CD4-positive, alpha-beta T cell treated with Interleukin-17A for 1 hour (primary cell): ENCODE measurements around the gene PVR.
A peak's percentile ranks its signal among the peaks of the same experiment; 100 is the strongest.
"Not testable (repeated sequence)": the region's sequence is repeated elsewhere in the genome, so short reads cannot be mapped to it uniquely, and the experiment has no call there.

Experiments used
- DNase-seq: peaks from one replicate; pipeline ENCODE4 v3.0.0-alpha.2; 2020

The PVR gene

DNA sequence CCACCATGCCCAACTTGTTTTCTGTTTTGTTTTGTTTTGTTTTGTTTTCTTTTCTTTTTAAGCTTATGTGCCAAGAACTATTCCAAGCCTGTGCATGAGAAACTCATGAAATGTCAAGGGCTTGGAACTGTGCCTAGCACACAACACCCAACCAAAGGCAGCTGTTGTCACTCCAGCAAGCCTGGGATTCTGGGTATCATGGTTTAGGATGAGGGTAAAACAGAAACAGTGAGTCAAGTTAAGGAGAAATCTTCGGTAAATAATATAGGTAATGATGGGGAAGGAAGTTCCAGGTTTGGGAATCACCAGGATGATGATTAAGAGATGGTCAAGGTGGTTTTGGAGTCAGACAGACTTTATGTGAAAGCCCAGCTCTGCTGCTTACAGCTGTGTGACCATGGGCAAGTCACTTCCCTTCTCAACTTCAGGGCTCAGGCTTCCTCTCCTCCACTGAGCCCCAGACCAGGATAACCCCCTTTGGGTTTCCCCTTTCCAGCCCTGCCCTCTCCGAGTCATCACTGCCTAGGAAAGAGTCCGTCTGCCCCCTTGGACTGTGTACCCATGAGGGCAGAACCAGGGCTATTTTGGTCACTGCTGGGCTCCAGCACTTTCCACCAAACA, 5.0 kb downstream of the PVR start:
- no peak for DNase-seq

DNA sequence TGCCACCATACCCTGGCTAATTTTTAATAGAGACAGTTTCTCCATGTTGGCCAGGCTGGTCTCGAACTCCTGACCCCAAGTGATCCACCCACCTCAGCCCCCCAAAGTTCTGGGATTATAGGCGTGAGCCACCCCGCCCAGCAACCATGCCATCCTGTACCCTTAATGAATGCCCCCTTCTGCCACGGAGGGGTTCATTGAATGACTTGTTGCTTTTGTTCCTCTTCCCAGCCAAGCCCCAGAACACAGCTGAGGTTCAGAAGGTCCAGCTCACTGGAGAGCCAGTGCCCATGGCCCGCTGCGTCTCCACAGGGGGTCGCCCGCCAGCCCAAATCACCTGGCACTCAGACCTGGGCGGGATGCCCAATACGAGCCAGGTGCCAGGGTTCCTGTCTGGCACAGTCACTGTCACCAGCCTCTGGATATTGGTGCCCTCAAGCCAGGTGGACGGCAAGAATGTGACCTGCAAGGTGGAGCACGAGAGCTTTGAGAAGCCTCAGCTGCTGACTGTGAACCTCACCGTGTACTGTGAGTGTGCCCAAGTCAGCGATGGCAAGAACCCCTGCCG, 6.0 kb downstream of the PVR start:
- DNase-seq, result no peak

DNA sequence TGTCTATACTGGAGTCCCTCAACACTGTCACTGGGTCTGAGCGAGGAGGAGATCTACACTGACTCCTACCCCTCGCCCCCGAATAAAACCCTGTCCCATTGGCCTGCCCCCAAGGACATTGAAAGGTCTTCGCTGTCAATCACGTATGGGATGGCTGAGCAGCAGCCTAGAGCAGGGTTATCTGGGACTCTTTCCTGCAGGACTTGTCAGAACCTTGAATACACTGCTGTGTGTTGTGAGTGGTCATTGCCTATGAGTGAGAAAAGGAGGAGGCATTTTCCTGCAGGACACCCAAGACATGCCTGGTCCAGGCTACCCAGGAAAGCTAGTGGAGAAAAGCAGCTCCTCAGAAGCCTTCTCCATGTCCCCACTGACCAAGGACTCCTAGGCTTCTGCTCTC, 9.6 kb downstream of the PVR start:
- DNase-seq, result no peak

DNA sequence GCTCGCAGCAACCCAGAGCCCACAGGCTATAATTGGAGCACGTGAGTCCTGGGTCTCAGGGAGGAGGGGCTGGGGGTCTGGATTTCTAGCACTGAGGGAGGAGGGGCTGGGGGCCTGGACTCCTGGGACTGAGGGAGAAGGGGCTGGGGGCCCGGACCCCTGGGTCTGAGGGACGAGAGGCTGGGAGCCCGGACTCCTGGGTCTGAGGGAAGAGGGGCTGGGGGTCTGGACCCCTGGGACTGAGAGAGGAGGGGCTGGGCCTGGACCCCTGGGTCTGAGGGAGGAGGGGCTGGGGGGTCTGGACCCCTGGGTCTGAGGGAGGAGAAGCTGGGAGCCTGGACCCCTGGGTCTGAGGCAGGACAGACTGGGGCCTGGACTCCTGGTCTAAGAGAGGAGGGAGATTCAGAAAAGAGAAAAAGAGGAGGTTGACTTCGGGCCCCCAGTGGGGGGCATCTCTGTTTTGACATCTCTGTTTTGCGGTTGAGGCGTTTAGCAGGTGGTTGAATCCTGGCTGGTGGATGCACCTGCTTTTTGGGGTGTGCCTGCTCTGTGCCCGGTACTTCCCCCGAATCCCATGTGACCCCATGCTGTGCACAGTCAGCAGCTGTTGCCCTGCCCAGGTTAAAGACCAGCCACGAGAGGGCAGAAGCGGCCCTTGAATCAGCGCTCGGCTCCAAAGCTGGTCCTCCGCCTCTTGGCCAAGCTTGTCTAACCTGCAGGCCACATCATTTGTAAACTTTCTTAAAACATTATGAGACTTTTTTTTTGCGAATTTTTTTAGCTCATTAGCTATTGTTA, 10.5 kb downstream of the PVR start:
- peak; percentile 79 for DNase-seq

DNA sequence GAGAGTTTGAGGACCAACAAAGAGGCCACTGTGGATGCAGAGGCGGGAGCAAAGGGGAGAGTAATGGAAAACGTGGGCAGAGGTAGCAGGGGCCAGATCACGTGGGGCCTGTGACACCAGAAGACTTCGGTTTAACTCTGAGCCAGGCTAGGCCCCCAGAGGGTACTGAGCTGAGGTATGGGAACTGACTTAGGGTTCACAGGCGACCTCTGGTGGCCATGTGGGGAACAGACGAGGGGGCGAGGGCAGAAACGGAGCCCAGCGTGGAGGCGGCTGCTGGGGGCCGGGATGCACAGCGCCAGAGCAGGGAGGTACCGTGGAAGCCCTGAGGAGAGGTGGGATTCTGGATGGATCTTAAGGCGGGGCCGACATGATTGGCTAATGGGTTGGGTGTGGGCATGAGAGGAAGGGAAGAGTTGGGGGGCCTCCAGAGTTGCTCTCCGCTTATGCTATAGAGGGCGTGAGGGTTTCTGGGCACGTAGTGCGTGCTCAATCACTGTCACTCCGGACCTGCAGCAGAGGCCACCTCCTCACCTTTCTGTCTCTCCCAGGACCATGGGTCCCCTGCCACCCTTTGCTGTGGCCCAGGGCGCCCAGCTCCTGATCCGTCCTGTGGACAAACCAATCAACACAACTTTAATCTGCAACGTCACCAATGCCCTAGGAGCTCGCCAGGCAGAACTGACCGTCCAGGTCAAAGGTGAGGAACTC, 13.7 kb downstream of the PVR start:
- DNase-seq, result peak; percentile 63

DNA sequence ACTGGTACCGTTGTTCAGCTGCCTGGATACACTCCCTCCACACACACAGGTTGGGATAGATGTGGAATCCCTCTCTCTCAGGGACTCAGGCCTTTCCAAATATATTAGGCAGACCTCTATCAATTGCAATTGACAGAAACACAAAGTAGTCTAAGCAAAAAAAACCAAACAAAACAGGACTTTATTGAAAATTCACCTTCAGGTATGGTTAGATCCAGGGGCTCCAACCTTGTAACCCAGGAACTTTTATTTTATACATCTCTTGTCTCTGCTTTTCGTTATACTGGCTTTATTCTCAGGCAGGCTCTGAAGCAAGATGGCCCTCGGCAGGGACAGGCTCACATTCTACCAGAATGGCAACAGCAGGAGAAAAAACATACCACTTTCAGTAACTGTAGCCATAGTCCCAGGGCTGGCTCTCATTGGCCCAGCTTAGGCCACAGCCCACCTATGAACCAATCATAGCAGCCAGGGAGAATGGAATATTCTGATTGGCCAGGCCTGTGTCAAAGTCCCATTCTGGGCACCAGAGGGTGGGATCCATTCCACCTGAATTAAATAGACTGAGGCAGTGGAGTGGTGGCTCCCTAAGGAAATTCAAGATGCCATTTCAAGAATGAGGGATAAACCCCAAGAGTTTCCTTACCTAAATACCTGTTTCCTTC, 14.5 kb downstream of the PVR start:
- DNase-seq, result no peak

DNA sequence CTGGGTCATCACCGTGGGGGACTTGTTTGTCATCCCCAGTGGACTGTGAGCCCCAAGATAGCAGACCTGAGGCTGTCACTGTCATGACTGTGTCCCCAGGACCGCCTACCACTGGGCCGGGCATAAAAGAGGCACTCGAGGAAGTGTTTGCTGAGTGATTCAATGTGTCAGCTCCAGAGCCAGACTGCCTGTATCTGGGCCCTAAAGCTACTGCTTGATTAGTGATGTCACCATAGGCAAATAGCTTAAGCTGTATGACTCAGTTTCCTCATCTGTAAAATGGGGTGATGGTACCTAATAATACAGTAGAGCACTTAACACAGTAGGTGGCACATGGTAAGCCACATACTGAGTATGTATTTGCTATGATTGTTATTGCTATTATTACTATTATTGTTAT, 16.4 kb downstream of the PVR start:
- DNase-seq, result no peak

DNA sequence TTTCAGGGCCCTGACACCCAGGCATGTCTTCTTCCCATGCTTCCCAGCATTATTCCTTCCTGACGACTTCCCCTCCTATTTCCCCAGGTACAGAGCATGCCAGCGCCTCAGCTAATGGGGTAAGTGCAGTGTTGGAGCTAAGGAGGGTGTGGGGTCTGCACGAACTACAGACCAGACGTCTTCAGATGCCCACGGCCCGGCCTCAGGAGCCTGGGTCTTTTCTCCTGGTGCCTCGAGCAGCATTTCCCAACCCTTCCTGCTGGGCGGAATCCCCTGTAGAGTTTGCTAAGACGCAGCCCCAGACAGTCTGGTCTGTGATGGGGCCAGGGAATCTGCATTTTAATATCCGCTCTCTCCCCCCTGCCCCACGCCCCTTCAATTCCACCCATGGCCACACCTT, 17.5 kb downstream of the PVR start:
- DNase-seq, result no peak

DNA sequence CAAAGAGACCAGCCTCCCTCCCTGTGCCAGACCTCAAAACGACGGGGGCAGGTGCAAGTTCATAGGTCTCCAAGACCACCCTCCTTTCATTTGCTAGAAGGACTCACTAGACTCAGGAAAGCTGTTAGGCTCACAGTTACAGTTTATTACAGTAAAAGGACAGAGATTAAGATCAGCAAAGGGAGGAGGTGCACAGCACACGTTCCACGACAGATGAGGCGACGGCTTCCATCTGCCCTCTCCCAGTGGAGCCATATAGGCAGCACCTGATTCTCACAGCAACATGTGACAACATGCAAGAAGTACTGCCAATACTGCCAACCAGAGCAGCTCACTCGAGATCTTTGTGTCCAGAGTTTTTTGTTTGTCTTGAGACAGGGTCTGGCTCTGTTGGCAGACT, 18.2 kb downstream of the PVR start:
- no peak for DNase-seq

DNA sequence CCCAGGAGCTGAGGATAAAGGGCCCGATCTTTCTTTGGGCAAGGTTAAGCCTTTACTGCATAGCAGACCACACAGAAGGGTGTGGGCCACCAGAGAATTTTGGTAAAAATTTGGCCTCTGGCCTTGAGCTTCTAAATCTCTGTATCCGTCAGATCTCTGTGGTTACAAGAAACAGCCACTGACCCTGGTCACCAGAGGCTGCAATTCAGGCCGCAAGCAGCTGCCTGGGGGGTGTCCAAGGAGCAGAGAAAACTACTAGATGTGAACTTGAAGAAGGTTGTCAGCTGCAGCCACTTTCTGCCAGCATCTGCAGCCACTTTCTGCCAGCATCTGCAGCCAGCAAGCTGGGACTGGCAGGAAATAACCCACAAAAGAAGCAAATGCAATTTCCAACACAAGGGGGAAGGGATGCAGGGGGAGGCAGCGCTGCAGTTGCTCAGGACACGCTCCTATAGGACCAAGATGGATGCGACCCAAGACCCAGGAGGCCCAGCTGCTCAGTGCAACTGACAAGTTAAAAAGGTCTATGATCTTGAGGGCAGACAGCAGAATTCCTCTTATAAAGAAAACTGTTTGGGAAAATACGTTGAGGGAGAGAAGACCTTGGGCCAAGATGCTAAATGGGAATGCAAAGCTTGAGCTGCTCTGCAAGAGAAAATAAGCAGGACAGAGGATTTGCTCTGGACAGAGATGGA, 19.1 kb downstream of the PVR start:
- no peak for DNase-seq

DNA sequence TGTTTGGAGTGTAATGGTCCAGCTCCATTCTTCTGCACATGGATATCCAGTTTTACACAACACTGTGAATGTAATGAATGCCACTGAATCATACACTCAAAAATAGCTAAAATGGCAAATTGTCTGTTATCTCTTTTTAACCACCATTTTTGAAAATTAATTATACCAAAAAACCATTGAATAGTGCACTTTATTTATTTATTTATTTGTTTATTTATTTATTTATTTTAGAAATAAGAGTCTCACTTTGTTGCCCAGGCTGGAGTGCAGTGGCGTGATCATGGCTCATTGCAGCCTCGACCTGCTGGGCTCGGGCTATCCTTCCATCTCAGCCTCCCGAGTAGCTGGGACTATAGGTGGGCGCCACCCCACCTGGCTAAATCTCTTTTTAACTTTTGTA, 20.3 kb downstream of the PVR start:
- DNase-seq, result no peak

DNA sequence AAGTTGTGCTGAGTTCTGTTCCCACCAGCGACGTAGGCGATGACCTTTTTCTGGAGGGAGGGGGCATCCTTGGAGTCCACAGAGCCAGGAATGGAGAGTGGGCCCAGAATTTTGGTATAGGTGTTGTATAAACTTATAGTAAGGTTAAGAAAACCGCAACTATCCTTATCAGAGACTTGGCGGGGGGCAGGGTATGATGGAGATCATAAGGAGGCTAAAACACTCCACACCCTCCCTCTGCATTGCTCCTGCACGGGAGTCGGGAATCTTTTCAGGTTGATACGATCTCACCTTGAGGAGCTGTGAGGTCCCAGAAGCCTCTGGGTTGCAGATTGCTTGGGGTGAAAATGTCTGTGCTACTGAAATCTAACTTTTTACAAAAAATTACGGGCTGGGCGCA, 21.3 kb downstream of the PVR start:
- DNase-seq, result no peak

DNA sequence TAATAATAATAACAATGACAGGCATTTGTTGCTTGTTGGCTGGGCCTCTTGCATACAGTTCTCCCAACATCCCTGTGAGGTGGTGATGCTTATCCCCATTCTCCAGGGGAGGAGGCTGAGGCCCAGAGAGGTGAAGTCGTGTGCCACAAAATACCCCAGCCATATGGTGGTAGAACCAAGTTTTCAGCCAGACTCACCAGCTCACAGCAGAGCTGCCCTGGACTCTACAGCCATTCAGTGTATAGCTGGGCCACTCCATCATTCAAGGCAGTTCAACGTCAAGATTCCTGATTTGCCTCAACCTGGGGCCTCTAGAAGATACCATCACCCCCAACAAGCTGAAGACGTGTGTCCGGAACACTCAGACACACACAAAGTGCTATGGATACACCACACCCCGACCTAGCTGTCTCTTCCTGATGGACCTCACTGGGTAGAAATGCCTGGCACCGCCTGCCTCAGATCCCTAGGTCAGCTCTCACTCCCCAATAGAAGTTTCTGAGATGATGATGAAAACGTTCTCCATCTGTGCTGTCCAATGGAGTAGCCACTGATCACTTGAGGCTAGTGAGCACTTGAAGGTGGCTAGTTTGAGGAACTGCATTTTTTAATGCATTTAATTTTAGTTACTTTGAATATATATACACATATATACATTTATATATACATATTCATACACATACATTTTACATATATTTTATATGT, 23.3 kb downstream of the PVR start:
- DNase-seq, result no peak

DNA sequence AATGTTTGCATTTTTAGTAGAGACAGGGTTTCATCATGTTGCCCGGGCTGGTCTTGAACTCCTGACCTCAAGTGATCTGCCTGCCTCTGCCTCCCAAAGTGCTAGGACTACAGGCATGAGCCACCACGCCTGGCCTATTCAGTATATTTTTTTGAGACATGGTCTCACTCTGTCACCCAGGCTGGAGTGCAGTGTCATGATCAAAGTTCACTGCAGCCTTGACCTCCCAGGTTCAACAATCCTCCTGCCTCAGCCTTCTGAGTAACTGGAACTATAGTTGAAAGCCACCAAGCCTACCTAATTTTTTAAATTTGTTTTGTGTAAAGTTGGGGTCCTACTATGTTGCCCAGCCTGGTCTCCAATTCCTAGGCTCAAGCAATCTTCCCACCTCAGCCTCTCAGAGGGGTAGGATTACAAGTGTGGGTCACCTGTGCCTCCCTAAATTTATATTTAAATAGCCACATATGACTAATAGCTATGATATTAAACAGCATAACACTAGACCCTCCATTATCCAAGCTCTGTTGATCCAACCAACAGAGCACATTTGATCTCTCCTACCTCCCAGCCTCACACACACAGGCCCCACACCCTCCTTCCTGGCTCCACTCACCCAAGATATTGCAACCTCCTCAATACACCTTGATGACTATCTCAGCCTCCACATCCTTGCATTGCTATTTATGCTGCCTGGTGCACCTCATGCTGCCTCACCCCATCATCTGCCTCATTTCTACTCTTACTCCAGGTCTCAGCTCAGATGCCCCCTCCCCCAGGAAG, 25.5 kb downstream of the PVR start:
- no peak for DNase-seq

DNA sequence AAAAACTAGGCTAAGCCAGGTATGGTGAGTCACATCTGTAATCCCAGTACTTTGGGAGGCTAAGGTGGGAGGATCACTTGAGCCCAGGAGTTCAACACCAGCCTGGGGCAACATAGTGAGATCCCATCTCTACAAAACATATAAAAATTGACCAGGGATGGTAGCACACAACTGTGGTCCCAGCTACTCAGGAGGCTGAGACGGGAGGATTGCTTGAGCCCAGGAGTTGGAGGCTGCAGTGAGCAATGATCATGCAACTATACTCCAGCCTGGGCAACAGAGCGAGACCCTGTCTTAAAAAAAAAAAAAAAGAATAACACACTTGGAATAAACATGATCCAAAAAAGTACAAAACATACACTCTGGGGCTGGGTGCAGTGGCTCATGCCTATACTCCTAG, 26.3 kb downstream of the PVR start:
- not testable (repeated sequence) for DNase-seq

DNA sequence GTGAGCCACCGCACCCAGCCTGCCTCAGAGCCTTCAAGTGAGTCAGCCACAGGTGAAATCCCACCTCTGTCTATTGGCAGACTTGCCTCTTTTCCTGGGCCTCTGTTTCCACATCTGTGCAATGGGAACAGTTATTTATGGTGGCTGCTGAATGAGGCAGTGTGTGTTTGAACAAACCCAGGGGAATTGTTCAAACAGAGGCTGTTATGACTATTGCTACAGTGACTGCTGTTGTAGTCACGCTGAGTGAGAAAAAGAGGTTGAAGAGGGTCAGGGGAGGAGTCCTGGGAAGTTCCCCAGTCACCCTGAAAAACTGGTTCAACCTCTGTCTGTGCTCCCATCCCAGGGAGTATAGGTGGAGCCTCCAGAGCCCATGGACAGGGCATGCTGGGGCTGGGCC, 27.7 kb downstream of the PVR start, which contains the start of gene CEACAM19:
Gene CEACAM19, plus strand, starts transcription at position 83 of the 400 bp plus-strand sequence. CDS start 450 bp downstream, outside the sequence.
- no peak for DNase-seq

DNA sequence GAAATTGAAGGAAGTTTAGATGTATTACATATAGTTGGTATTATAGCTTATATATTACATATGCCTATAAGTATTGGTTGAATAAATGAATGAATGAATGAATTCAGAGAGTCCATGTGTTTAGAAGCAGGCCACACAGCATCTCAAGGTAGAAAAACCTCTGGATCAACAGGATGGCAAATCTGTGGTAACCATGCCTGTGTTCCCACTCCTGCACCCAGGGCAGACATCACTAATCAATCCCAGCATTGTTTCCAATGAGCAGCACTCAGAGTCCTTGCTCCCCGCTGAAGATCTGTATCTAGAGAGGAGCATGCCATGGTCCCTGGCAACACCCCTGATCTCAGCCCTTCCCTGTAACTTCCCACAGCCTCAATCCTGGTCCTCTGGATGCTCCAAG, 28.5 kb downstream of the PVR start:
- no peak for DNase-seq

DNA sequence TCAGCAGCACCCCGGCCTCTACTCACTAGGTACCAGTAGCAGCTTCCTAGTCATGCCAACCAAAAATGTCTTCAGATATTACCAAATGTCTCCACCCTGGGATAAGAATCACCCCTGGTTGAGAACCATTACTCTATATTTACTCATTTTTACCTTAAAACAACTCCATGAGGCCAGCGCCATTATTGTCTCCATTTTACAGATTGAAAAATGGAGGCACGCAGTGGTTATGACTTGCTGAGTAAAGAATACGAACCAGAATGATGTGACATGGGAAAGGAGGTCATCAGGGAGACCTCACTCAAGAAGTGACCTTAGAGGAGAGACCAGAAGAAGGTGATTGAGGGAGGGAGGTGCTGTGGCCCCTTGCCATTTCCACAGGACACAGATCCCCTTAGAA, 29.8 kb downstream of the PVR start:
- no peak for DNase-seq

DNA sequence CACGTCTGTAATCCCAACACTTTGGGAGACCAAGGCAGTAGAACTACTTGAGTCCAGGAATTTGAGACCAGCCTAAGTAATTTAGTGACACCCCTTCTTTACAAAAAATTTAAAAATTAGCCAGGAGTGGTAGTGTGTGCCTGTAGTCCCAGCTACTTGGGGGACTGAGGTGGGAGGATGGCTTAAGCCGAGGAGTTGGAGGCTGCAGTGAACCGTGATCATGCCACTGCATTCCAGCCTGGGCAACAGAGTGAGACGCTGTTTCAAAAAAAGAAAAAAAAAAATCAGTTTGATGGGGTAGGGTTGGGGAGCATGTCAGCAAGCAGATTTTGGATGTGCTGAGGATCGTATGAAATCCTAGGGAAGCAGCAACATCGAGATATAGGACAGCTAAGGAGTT, 31.8 kb downstream of the PVR start:
- DNase-seq, result no peak

DNA sequence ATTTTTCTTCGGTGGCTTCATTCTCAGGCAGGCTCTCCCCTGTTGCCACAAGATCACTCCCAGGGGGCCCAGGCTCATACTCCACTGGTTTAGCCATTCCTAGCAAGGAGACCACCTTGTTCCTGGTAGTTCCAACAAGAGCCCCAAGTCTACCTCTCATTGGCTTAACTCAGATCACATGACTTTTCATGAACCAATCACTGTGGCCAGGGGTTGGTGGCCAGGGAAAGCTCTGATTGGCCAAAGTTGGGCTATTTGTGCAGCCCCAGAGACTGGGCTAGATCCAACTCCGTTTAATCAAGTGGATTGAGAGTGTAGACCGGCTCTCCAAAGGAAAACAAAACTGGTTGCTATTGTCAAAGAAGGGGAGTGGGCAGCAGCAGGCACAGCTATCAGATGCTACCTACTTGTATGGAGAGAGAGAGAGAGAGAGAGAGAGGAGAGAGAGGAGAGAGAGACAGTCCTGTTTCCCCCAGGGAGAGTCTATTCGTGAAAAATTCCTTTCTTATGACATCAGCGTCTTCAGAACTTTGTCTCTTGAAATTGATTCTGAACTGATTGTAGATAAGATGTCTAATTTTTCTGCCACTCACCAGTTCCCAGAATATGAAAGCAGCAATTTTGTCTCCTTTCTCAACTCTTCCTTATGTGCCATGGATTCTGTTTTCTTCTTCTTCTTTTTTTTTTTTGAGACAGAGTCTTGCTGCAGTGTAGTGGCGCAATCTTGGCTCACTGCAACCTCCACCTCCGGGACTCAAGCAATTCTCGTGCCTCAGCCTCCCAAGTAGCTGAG, 33.5 kb downstream of the PVR start:
- DNase-seq, result no peak
